ENCODE measurements around the gene LRRFIP2. TPM values are rescaled to one million over a fixed set of nuclear protein-coding genes. Genes with fewer than 3 reads are reported as not detected.
A peak's percentile ranks its signal among the peaks of the same experiment; 100 is the strongest.

Gene LRRFIP2
- total RNA-seq, 4 donors from 2014 or later = 152 to 166 (median 152) TPM

DNA sequence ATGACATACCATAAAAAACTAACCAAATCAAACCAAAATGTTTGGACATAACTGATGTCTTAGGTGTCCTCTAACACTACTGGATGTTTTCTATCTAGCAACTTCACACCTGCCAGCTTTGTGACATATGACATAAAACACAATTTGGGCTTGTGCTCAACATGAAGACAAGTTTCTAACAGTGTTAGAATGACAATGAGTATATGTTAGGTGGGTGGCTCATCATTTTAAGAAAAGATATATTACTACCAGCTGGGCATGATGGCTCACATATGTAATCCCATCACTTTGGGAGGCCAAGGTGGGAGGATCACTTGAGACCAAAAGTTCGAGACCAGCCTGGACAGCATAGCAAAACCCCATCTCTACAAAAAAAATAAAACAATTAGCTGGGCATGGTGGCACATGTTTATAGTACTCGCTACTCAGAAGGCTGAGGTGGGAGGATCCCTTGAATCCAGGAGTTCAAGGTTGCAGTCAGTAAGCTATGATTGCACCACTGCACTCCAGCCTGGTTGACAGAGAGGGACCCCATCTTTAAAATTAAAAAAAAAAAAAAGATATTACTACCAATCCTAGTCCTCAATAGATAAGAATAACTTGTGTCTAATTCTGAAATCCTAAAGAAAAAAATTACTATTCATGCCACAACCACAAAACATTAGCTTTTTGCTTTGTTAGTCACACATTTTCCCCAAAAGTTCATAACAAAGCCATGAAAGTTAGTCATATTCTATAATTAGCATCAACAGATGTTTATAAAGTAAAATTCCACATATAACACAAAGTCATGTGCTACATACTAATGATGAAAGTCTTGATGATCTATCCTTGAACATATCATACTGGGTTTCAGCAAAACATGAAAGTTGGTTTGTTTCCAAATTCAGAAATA lies 59.9 kb downstream of the LRRFIP2 start:
- no peak for TF ChIP-seq CTCF (IDR thresholded peaks at IDR 0.05)
- TF ChIP-seq POLR2A (IDR thresholded peaks at IDR 0.05) = no peak
- peak overlapping the region in 2 of 4 donors; percentile 32 to 34 for H3K27ac ChIP-seq
- no peak overlapping the region for H3K4me3 ChIP-seq
- no peaks in the 10 kb centered on the region for H3K4me1 ChIP-seq
- no peaks in the 10 kb centered on the region for H3K9me3 ChIP-seq
- H3K36me3 ChIP-seq = peaks cover 0 to 8% (median 0%) of the 10 kb centered on the region in 3 donors
- no peaks in the 10 kb centered on the region for H3K27me3 ChIP-seq
- no peak for DNase-seq

DNA sequence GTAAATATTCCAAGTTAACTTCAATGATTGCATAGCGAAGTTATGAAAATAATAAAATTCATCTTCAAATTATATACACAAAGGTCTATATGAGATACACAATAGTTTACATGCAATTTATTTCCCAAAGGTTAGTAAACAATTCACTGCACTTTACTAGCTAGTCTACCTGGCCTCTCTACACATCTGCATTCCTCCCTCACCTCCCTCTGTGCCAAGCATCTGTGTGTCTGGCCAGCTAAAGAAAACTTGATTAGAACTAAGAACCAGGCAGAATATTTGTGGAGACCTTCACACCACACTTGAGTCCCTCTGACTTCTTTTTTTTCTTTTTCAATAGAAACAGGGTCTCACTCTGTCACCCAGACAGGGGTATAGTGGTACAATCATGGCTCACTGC lies 61.4 kb downstream of the LRRFIP2 start:
- no peak overlapping the region for H3K27ac ChIP-seq
- DNase-seq = no peak
- TF ChIP-seq CTCF (IDR thresholded peaks at IDR 0.05) = no peak
- no peak for TF ChIP-seq POLR2A (IDR thresholded peaks at IDR 0.05)
- no peaks in the 10 kb centered on the region for H3K9me3 ChIP-seq
- H3K4me3 ChIP-seq = no peak overlapping the region
- no peaks in the 10 kb centered on the region for H3K4me1 ChIP-seq
- H3K27me3 ChIP-seq = no peaks in the 10 kb centered on the region
- H3K36me3 ChIP-seq = peaks cover 0 to 8% (median 0%) of the 10 kb centered on the region in 3 donors

DNA sequence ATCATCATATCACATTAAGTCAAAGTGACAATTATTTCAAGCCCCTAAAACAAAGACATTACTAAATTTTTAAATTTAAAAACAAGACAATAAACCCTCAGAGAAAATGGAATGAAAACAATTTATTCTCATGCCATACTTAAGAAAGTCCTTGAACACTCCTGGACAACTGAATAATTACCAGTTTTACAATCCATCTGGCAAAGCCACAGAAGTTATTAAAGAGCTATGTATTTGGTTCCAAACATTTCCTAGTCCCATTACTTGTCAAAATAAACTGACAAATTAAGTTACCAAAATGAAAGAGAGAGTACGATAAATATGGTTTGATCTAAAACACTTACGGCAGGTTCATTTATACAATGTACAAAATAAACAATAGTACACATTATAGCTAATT lies 63.2 kb downstream of the LRRFIP2 start:
- H3K4me1 ChIP-seq = no peaks in the 10 kb centered on the region
- H3K27me3 ChIP-seq = no peaks in the 10 kb centered on the region
- H3K9me3 ChIP-seq = no peaks in the 10 kb centered on the region
- H3K36me3 ChIP-seq = peaks cover 0 to 8% (median 0%) of the 10 kb centered on the region in 3 donors
- no peak for DNase-seq
- H3K27ac ChIP-seq = no peak overlapping the region
- no peak for TF ChIP-seq CTCF (IDR thresholded peaks at IDR 0.05)
- TF ChIP-seq POLR2A (IDR thresholded peaks at IDR 0.05) = no peak
- no peak overlapping the region for H3K4me3 ChIP-seq

GRCh38 chr3:37107846-37108245 lies 66.5 kb downstream of the LRRFIP2 start:
- Histone ChIP-seq H3K9me3 (no peaks in the 10 kb centered on the region), H3K4me3 (no peak overlapping the region), H3K36me3 (peaks cover 0 to 5% (median 0%) of the 10 kb centered on the region in 3 donors), H3K4me1 (peaks cover 0 to 5% (median 0%) of the 10 kb centered on the region in 4 donors), H3K27ac (no peak overlapping the region), H3K27me3 (no peaks in the 10 kb centered on the region)
- TF ChIP-seq CTCF (IDR thresholded peaks at IDR 0.05) (no peak), POLR2A (IDR thresholded peaks at IDR 0.05) (no peak)
- DNase-seq = no peak

- Histone ChIP-seq H3K36me3 (peaks cover 0 to 4% (median 0%) of the 10 kb centered on the region in 3 donors), H3K27ac (no peak overlapping the region), H3K9me3 (no peaks in the 10 kb centered on the region), H3K4me3 (no peak overlapping the region), H3K4me1 (peaks cover 0 to 5% (median 0%) of the 10 kb centered on the region in 4 donors), H3K27me3 (no peaks in the 10 kb centered on the region)
- TF ChIP-seq CTCF (IDR thresholded peaks at IDR 0.05) = no peak
- no peak for DNase-seq
Observed at GRCh38 chr3:37103103-37103808, 71.1 kb downstream of the LRRFIP2 start.
